HepG2 (cell line): ENCODE data around the gene SEC14L2. TPM values are rescaled to one million over a fixed set of nuclear protein-coding genes. Genes with fewer than 3 reads are reported as not detected.

Source experiments
- GABPA ChIP-seq, 2 experiments: IDR thresholded peaks; 2 replicates each; pipeline ENCODE4 v1.6.1; 2011 to 2016; ENCODE audit warnings: low read depth in 2 of 2, low read length in 1 of 2, missing biosample characterization in 1 of 2, missing genetic modification characterization in 1 of 2
- GTF2F1 ChIP-seq: fragments of 150-350 bp; IDR thresholded peaks from 2 replicates; pipeline ENCODE4 v1.6.1; 2014; ENCODE audit warnings: low read length
- RARG ChIP-seq: sonication (generic); formaldehyde crosslinking; IDR thresholded peaks from 2 replicates; pipeline ENCODE4 v1.4.0; 2020; ENCODE audit warnings: low read depth, mild to moderate bottlenecking, missing genetic modification reagents
- RBM22 ChIP-seq: fragments of 200-400 bp; formaldehyde crosslinking; optimal IDR thresholded peaks from 2 replicates; pipeline ENCODE3; 2017; ENCODE audit warnings: mild to moderate bottlenecking, low read length, moderate library complexity
- SATB2 ChIP-seq: sonication (generic); formaldehyde crosslinking; IDR thresholded peaks from 2 replicates; pipeline ENCODE4 v1.5.0; 2020; ENCODE audit warnings: missing genetic modification reagents
- SMARCE1 ChIP-seq: fragments of 450-650 bp; IDR thresholded peaks from 2 replicates; pipeline ENCODE4 v1.6.1; 2017; ENCODE audit warnings: borderline replicate concordance
- SSRP1 ChIP-seq: IDR thresholded peaks from 2 replicates; pipeline ENCODE4 v1.6.1; 2016; ENCODE audit warnings: control low read depth
- TAF1 ChIP-seq: sonication (generic); formaldehyde crosslinking; IDR thresholded peaks from 2 replicates; pipeline ENCODE4 v1.4.0; 2020; ENCODE audit warnings: missing genetic modification reagents
- TCF12 ChIP-seq, 2 experiments: fragments of 450-650 bp in 1 of 2; sonication (generic) in 1 of 2; formaldehyde crosslinking in 1 of 2; IDR thresholded peaks; 2 replicates each; pipeline versions ENCODE4 v1.6.1 to v1.8.0; 2017 to 2022; ENCODE audit warnings: antibody characterized with exemption in 1 of 2, mild to moderate bottlenecking in 1 of 2, missing genetic modification reagents in 1 of 2, moderate library complexity in 1 of 2
- TEAD3 ChIP-seq: optimal IDR thresholded peaks from 2 replicates; pipeline ENCODE3; 2016; ENCODE audit warnings: borderline replicate concordance
- ZEB1 ChIP-seq: IDR thresholded peaks from 2 replicates; pipeline ENCODE4 v1.6.1; 2012; ENCODE audit warnings: mild to moderate bottlenecking, low read depth, inconsistent platforms; ENCODE audit not compliant: insufficient replicate concordance
- ZNF383 ChIP-seq: sonication (generic); formaldehyde crosslinking; IDR thresholded peaks from 2 replicates; pipeline ENCODE4 v1.4.0; 2020; ENCODE audit warnings: missing genetic modification reagents, mild to moderate bottlenecking, borderline replicate concordance
- ZNF543 ChIP-seq: sonication (generic); formaldehyde crosslinking; IDR thresholded peaks from 2 replicates; pipeline ENCODE4 v1.4.0; 2020; ENCODE audit warnings: mild to moderate bottlenecking, missing genetic modification reagents
- ZNF564 ChIP-seq: sonication (generic); formaldehyde crosslinking; IDR thresholded peaks from 2 replicates; pipeline ENCODE4 v1.8.1; 2023; ENCODE audit warnings: mild to moderate bottlenecking, missing genetic modification reagents
- ZNF747 ChIP-seq: sonication (generic); formaldehyde crosslinking; IDR thresholded peaks from 2 replicates; pipeline ENCODE4 v1.8.1; 2023; ENCODE audit warnings: missing genetic modification reagents, mild to moderate bottlenecking, borderline replicate concordance
- ZNF792 ChIP-seq: IDR thresholded peaks from 2 replicates; pipeline ENCODE4 v1.6.1; 2016
- ZZZ3 ChIP-seq: sonication (generic); formaldehyde crosslinking; IDR thresholded peaks from 2 replicates; pipeline ENCODE4 v1.4.0; 2020; ENCODE audit warnings: missing genetic modification reagents, mild to moderate bottlenecking, borderline replicate concordance
- polyA plus RNA-seq, 8 experiments: library from polyadenylated mRNA; depleted of rRNA in 3 of 8; stranded (reverse) in 7 of 8; unstranded in 1 of 8; fragments of >200 nt; fragmentation: Illumina TruSeq in 4 of 8; extraction: Trizol in 4 of 8; gene quantifications; 2 replicates each; pipeline versions ENCODE4 v1.2.1 to v1.2.3, GENCODE V29; 2011 to 2016; ENCODE audit warnings: low read depth in 4 of 8, missing spikeins in 1 of 8, mixed read lengths in 1 of 8; ENCODE audit not compliant: insufficient read depth in 1 of 8
- total RNA-seq, 5 experiments: library from RNA; depleted of rRNA; stranded (reverse); fragments of >200 nt; fragmentation: Illumina TruSeq; extraction: Trizol; gene quantifications; 2 replicates each; pipeline ENCODE4 v1.2.3, GENCODE V29; 2016; ENCODE audit warnings: low read depth in 1 of 5
- TF ChIP-seq, protein P1 (sequence below): IDR thresholded peaks from 2 replicates; pipeline ENCODE4 v1.6.1; 2016; ENCODE audit warnings: missing compliant biosample characterization, missing genetic modification reagents, borderline replicate concordance
- TF ChIP-seq, protein P2 (sequence below): sonication (generic); formaldehyde crosslinking; IDR thresholded peaks from 2 replicates; pipeline ENCODE4 v1.4.0; 2020; ENCODE audit warnings: missing genetic modification reagents, borderline replicate concordance
- TF ChIP-seq, protein P3 (sequence below): sonication (generic); formaldehyde crosslinking; IDR thresholded peaks from 2 replicates; pipeline ENCODE4 v1.8.0; 2022; ENCODE audit warnings: missing genetic modification reagents, mild to moderate bottlenecking, moderate library complexity, borderline replicate concordance
- TF ChIP-seq, protein P4 (sequence below): sonication (generic); formaldehyde crosslinking; IDR thresholded peaks from 2 replicates; pipeline ENCODE4 v1.5.0; 2020; ENCODE audit warnings: mild to moderate bottlenecking, low read depth, missing genetic modification reagents, borderline replicate concordance

Gene SEC14L2
- total and polyA plus RNA-seq, 2 of the 13 experiments (the other 11 are each of a cell fraction or from before 2014, with no cell fraction given) = 4.1 to 5.1 TPM

DNA sequence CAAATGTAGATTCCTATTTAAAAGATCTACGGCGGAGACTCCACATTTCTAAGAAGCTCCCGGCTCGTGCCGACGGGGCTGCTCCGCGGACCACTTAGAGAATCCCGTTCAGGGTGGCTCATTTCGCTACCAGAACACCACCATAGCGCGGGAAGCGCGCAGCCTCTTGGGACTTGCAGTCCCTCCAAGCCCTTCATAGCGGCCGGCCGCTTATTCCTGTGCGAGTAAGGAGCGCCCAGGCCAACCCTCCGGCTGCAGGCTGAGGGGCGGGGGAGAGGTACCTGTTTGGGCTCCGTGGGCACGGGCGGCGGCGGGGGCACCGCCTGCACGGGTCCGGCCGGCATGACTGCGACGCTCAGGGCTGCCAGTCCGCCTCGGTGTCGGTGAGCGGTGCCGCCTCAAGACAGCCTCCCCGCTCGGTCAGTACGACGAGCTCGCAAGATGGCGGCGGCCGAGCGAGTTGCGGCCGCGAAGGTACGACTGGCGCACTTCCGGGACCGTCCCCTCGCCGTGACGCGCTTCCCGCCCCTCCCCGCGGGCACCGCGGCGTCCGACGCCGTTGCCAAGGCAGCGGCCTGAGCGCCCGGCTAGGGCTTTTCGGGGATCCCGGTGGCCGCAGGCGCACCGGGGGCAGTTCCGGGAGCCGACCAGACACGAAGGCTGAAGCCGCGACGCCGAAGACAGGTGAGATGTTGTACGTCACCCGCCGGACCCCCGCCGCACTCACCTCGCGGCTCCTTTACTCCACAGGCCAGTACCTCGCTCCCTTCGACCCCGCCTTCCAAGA, 40.2 kb upstream of the SEC14L2 start, which contains the start of the genes CCDC157 and SF3A1 (continued):
- TF ChIP-seq TAF1 (CRISPR knock-in tag) (peak; percentile 90), TCF12 (IDR thresholded peaks at IDR 0.05) (no peak), TCF12 (CRISPR knock-in tag; IDR thresholded peaks at IDR 0.05) (peak; percentile 53; the same call in 1 of the 2 replicates), RBM22 (peak; percentile 77), ZNF747 (CRISPR knock-in tag) (peak; percentile 51; the same call in 1 of the 2 replicates), ZEB1 (no peak), TEAD3 (peak; percentile 67), GABPA (IDR thresholded peaks at IDR 0.05; ENCODE audit: low read depth, low read length) (peak; percentile 95), GABPA (CRISPR knock-in tag; IDR thresholded peaks at IDR 0.05; ENCODE audit: low read depth) (peak; percentile 88), ZZZ3 (CRISPR knock-in tag) (peak; percentile 28; the same call in 1 of the 2 replicates), ZNF543 (CRISPR knock-in tag) (no peak; the same call in 1 of the 2 replicates), ZNF564 (CRISPR knock-in tag) (peak; percentile 81), SSRP1 (CRISPR knock-in tag) (no peak), RARG (no peak), SATB2 (CRISPR knock-in tag) (peak; percentile 74), ZNF792 (CRISPR knock-in tag) (no peak), SMARCE1 (no peak), ZNF383 (CRISPR knock-in tag) (no peak), GTF2F1 (no peak)
- TF ChIP-seq, protein P1, sequence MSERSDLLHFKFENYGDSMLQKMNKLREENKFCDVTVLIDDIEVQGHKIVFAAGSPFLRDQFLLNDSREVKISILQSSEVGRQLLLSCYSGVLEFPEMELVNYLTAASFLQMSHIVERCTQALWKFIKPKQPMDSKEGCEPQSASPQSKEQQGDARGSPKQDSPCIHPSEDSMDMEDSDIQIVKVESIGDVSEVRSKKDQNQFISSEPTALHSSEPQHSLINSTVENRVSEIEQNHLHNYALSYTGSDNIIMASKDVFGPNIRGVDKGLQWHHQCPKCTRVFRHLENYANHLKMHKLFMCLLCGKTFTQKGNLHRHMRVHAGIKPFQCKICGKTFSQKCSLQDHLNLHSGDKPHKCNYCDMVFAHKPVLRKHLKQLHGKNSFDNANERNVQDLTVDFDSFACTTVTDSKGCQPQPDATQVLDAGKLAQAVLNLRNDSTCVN (CRISPR knock-in tag) = peak; percentile 83
- TF ChIP-seq, protein P2, sequence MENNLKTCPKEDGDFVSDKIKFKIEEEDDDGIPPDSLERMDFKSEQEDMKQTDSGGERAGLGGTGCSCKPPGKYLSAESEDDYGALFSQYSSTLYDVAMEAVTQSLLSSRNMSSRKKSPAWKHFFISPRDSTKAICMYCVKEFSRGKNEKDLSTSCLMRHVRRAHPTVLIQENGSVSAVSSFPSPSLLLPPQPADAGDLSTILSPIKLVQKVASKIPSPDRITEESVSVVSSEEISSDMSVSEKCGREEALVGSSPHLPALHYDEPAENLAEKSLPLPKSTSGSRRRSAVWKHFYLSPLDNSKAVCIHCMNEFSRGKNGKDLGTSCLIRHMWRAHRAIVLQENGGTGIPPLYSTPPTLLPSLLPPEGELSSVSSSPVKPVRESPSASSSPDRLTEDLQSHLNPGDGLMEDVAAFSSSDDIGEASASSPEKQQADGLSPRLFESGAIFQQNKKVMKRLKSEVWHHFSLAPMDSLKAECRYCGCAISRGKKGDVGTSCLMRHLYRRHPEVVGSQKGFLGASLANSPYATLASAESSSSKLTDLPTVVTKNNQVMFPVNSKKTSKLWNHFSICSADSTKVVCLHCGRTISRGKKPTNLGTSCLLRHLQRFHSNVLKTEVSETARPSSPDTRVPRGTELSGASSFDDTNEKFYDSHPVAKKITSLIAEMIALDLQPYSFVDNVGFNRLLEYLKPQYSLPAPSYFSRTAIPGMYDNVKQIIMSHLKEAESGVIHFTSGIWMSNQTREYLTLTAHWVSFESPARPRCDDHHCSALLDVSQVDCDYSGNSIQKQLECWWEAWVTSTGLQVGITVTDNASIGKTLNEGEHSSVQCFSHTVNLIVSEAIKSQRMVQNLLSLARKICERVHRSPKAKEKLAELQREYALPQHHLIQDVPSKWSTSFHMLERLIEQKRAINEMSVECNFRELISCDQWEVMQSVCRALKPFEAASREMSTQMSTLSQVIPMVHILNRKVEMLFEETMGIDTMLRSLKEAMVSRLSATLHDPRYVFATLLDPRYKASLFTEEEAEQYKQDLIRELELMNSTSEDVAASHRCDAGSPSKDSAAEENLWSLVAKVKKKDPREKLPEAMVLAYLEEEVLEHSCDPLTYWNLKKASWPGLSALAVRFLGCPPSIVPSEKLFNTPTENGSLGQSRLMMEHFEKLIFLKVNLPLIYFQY (CRISPR knock-in tag) = no peak; the same call in 1 of the 2 replicates
- TF ChIP-seq, protein P3, sequence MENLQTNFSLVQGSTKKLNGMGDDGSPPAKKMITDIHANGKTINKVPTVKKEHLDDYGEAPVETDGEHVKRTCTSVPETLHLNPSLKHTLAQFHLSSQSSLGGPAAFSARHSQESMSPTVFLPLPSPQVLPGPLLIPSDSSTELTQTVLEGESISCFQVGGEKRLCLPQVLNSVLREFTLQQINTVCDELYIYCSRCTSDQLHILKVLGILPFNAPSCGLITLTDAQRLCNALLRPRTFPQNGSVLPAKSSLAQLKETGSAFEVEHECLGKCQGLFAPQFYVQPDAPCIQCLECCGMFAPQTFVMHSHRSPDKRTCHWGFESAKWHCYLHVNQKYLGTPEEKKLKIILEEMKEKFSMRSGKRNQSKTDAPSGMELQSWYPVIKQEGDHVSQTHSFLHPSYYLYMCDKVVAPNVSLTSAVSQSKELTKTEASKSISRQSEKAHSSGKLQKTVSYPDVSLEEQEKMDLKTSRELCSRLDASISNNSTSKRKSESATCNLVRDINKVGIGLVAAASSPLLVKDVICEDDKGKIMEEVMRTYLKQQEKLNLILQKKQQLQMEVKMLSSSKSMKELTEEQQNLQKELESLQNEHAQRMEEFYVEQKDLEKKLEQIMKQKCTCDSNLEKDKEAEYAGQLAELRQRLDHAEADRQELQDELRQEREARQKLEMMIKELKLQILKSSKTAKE (CRISPR knock-in tag) = no peak
- TF ChIP-seq, protein P4, sequence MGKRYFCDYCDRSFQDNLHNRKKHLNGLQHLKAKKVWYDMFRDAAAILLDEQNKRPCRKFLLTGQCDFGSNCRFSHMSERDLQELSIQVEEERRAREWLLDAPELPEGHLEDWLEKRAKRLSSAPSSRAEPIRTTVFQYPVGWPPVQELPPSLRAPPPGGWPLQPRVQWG (CRISPR knock-in tag) = no peak
